Ovary (tissue), 9 donors: ENCODE measurements around the gene CCDC78. TPM values are rescaled to one million over a fixed set of nuclear protein-coding genes. Genes with fewer than 3 reads are reported as not detected.

ENCODE experiments used
- DNase-seq, 5 donors: peaks; one replicate each; pipeline ENCODE4 v3.0.0-alpha.2; 2019 to 2020
- H3K27ac ChIP-seq, 2 donors: fragments of 200-600 bp; one replicate each; pipeline versions ENCODE4 v1.5.1 to v1.8.0; 2019 to 2022
- H3K27me3 ChIP-seq: fragments of 200-600 bp; one replicate; pipeline ENCODE4 v1.8.0; 2022
- H3K36me3 ChIP-seq: fragments of 200-600 bp; sonication (generic); one replicate; pipeline ENCODE4 v1.5.1; 2019
- H3K4me1 ChIP-seq: one replicate; pipeline ENCODE4 v1.8.1; 2013; ENCODE audit warnings: mild to moderate bottlenecking, moderate library complexity; ENCODE audit not compliant: insufficient read depth
- H3K4me3 ChIP-seq: fragments of 200-600 bp; sonication (generic); one replicate; pipeline ENCODE4 v1.5.1; 2017
- H3K9me3 ChIP-seq, 2 donors: fragments of 200-600 bp in 1 of 2; sonication (generic) in 1 of 2; one replicate each; pipeline versions ENCODE4 v1.5.1 to v1.8.1; 2013 to 2019; ENCODE audit warnings: mild to moderate bottlenecking in 1 of 2, moderate library complexity in 1 of 2
- CTCF ChIP-seq, 3 donors: fragments of 450-650 bp in 2 of 3; fragments of 200-600 bp in 1 of 3; IDR thresholded peaks; one replicate each; pipeline versions ENCODE4 v1.5.1 to v1.8.0; 2016 to 2022; ENCODE audit warnings: antibody characterized with exemption in 3 of 3, mild to moderate bottlenecking in 1 of 3
- EP300 ChIP-seq: sonication (generic); formaldehyde crosslinking; IDR thresholded peaks from one replicate; pipeline ENCODE4 v1.6.1; 2017; ENCODE audit warnings: antibody characterized with exemption
- POLR2A ChIP-seq: fragments of 450-650 bp; IDR thresholded peaks from one replicate; pipeline ENCODE4 v1.6.1; 2017; ENCODE audit warnings: antibody characterized with exemption, mild to moderate bottlenecking, moderate library complexity
- WGBS, 3 donors: extraction: QIAGEN DNeasy Blood & Tissue Kit in 1 of 3; methylation state at CpG; one replicate each; pipeline versions ENCODE4 v1.1.5 to v1.1.7; 2013 to 2017; 5-methylcytosine and 5-hydroxymethylcytosine counted together
- intact Hi-C, 4 donors: fragments of 100-400 bp; cut with DNase I; formaldehyde crosslinking; loops; one replicate each; pipeline versions ENCODE4 v1.11.0 to v1.15.1; 2022 to 2023
- polyA plus RNA-seq, 2 donors: library from polyadenylated mRNA; stranded (reverse); fragments of 200-250 nt in 1 of 2; fragments of 350-450 nt in 1 of 2; fragmentation: Illumina TruSeq in 1 of 2; extraction: RNeasy Lipid Tissue Mini Kit (QIAGEN cat#74804) in 1 of 2; gene quantifications; one replicate each; pipeline ENCODE4 v1.2.3, GENCODE V29; 2013 to 2014
- total RNA-seq, 7 donors: library from RNA; depleted of rRNA in 2 of 7; stranded (reverse); fragments of >200 nt in 2 of 7; fragmentation: NEBNext Ultra II Directional in 3 of 7; extraction: Animal tissue kit (Norgen Biotek cat#: 25700) in 3 of 7; gene quantifications; one replicate each; pipeline versions ENCODE4 v1.1.0 to v1.2.4, GENCODE V29; 2016 to 2023
- donor health status: DM: no; HTN: no; CAD: no; lungs with moderate emphysema.
- donor health status: DM: no; HTN: no; CAD: no.
- donor health status: Bipolar disorder and iron deficiency.
- donor health status: DM: yes; HTN: yes; CAD: no.
- donor health status: DM: no; HTN: no; CAD: no.
- donor health status: DM: yes; HTN: yes; CAD: no.

Gene CCDC78
- total and polyA plus RNA-seq, 9 donors: 0.40 to 44.3 (median 4.6) TPM; not detected in 2

GRCh38 chr16:740764-741505, 14.7 kb upstream of the CCDC78 start, which contains the start of gene CIAO3:
Gene CIAO3, minus strand, starts transcription at chr16:740997. Its CDS starts 12 bp downstream, at chr16:740985.
- intact Hi-C loops: no loop called here
- WGBS, 3 donors: 0 to 1% (median 1%) methylated on average over 60 to 79 of the region's 79 CpGs
- H3K27me3 ChIP-seq: no peaks in the 10 kb centered on the region

DNA sequence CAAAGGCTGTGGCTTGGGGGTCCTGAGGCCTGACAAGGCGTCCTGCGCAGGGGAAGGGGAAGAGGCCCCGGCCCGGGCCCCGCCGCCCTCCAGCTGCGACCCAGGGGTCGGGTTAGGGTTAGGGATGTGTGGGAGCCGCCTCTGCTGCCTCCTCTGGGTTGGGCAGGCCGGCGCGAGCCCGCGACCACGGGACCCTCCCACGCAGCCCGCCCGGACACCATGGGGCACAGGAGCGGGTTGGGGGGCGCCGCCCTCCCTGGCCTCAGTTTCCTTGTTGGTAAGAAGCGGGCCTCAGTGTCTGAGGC, 14.2 kb upstream of the CCDC78 start:
- no peak for DNase-seq
- intact Hi-C loops: no loop called here
- peak overlapping the region; percentile 76 for H3K4me3 ChIP-seq
- WGBS, 3 donors: 0 to 1% (median 1%) methylated on average over 1 to 22 of the region's 22 CpGs
- H3K4me1 ChIP-seq: peaks cover 9% of the 10 kb centered on the region
- H3K27ac ChIP-seq: no peak overlapping the region
- H3K9me3 ChIP-seq: no peaks in the 10 kb centered on the region
- no peaks in the 10 kb centered on the region for H3K27me3 ChIP-seq
- no peaks in the 10 kb centered on the region for H3K36me3 ChIP-seq
- no peak for TF ChIP-seq POLR2A
- TF ChIP-seq EP300: no peak
- TF ChIP-seq CTCF (IDR thresholded peaks at IDR 0.05): no peak

More at GRCh38 chr16:740764-741505, 14.7 kb upstream of the CCDC78 start, which contains the start of gene CIAO3:
- peak; percentile 89 to 100 (median 97) for TF ChIP-seq CTCF (IDR thresholded peaks at IDR 0.05)
- TF ChIP-seq POLR2A: peak; percentile 51
- no peak for TF ChIP-seq EP300
- Histone ChIP-seq H3K4me3 (peak within 1 kb of the TSS; percentile 76), H3K9me3 (no peaks in the 10 kb centered on the region), H3K36me3 (no peaks in the 10 kb centered on the region), H3K4me1 (peaks cover 9% of the 10 kb centered on the region), H3K27ac (no peak within 1 kb of the TSS)
- peak; percentile 84 to 93 (median 90) for DNase-seq

- peak in 1 of 5 donors; percentile 7 for DNase-seq
- no peak overlapping the region for H3K27ac ChIP-seq
- WGBS, 3 donors: 38 to 49% (median 39%) methylated on average over 30 to 38 of the region's 38 CpGs
These were observed 13.6 kb upstream of the CCDC78 start for GRCh38 chr16:739560-740458.

More at GRCh38 chr16:739560-740458, 13.6 kb upstream of the CCDC78 start:
- Histone ChIP-seq H3K36me3 (no peaks in the 10 kb centered on the region), H3K4me3 (peak overlapping the region; percentile 76), H3K27me3 (no peaks in the 10 kb centered on the region), H3K4me1 (peaks cover 9% of the 10 kb centered on the region), H3K9me3 (no peaks in the 10 kb centered on the region)
- TF ChIP-seq EP300: no peak
- no peak for TF ChIP-seq CTCF (IDR thresholded peaks at IDR 0.05)
- no peak for TF ChIP-seq POLR2A
- intact Hi-C loops: no loop called here
